ENCODE data around the gene TTLL5. TPM values are rescaled to one million over a fixed set of nuclear protein-coding genes. Genes with fewer than 3 reads are reported as not detected.
"Not testable (repeated sequence)": the region's sequence is repeated elsewhere in the genome, so short reads cannot be mapped to it uniquely, and the experiment has no call there.

TTLL5 gene
- total RNA-seq, 1 donor from 2014 or later, result 20.4 TPM

DNA sequence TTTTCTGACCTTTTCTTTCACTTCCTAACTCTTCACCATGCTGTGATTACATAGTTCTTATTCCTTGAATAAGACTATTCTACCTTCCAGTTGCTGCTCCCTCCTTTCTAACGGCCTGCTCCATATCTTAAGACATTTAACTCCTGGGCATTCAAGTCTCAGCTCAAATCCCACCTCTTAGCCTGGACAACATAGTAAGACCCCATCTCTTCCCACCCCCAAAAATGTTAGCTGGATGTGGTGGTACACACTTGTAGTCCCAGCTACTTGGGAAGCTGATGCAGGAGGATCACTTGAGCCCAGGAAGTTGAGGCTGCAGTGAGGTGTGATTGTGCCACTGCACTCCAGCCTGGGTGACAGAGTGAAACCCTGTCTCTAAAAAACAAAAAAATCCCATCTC is 11.3 kb upstream of the TTLL5 start:
- no peak for DNase-seq (ENCODE audit: low read depth in 2 of 2)

DNA sequence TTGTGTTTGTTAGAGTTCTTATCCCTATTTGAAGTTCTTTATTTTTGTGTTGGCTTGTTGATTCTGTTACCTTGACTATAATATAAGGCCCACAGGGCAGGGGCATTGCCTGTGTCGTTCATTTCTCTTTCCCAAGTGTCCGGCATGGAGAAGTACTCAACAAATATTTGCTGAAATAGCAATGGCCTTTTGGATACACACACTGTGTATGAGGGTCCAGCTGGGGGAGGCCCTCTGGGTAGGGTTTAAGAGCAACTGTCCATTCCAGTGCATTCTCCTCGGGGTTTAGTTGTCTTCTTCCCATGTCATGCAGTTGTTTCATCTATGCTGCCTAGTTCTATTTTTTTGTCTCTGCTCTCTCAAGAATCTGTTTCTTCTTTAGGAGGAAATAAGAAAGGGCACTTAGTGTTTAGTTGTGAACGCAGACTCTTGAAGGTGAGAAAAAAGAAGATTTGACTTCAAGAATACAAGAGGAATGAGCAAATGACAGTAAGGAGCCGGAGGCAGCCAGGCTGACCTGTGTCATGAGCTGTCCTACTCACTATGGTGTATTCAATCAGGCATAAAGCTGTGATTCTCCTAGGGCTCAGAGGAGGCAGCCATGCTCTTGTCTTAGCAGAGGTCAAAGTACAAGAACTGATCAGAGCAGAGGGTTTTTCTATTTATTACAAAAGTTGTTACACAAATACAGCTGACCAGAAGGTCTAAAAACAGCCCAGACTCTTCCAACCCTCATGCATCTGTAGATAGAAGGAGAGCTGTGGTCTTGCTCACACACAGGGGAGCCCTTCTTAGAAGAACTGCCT is 10.6 kb upstream of the TTLL5 start:
- no peak for DNase-seq (ENCODE audit: low read depth in 2 of 2)

- no peak for DNase-seq (ENCODE audit: low read depth in 2 of 2)
These were observed 7.5 kb upstream of the TTLL5 start for GRCh38 chr14:75653563-75653962.

DNA sequence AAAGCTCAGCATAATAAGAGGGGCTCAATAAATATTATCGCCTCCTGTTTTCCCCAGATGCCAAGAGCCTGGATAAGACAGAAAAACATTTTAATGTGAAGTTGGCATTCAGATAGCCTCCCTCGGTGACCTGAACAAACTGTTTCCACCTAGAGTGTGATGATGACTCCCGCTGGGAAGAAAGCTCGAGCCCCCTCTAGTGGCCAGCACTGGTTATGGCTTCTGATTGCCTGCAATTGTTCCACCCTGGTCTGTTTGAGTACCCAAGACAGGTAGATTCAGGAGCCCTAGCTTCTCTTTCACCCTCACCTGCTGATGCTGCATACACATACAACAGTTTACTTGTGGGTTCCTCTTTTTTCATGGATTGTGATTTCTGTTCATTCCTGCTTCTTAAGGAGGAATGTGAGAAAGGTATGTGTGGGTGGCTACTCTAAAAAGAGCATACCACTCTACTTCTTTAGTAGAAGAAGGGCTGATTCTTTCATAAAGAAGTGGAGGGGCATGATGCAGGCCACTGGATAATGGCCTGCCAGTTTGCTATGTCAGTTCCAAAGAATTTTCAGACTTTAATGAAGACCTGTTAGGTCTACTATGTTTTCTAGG is 6.8 kb upstream of the TTLL5 start:
- DNase-seq (ENCODE audit: low read depth in 2 of 2), result peak; percentile 69 to 82

DNA sequence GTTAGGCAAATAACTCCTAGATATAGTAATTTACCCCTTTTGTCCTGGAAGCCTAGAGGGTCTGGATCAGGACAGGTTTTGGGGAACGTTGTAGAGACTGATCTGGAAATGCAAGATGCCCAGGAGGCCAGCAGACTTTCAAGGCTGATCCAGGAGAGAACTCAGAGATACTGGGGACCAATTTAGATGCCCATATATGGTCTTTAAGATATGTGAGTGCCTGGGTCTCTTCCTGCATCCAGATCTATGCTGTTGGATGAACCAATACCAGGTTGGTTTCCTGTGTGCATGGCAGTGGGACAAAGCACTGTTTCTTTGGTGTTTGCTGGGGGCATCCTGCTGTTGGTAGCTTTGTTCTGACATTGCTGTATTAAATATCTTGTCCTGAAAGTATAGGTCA is 5.8 kb upstream of the TTLL5 start:
- no peak for DNase-seq (ENCODE audit: low read depth in 2 of 2)

GRCh38 chr14:75657331-75657730 is 3.7 kb upstream of the TTLL5 start:
- peak; percentile 36 to 61 for DNase-seq (ENCODE audit: low read depth in 2 of 2)

GRCh38 chr14:75658957-75659356 is 2.1 kb upstream of the TTLL5 start:
- no peak for DNase-seq (ENCODE audit: low read depth in 2 of 2)

DNA sequence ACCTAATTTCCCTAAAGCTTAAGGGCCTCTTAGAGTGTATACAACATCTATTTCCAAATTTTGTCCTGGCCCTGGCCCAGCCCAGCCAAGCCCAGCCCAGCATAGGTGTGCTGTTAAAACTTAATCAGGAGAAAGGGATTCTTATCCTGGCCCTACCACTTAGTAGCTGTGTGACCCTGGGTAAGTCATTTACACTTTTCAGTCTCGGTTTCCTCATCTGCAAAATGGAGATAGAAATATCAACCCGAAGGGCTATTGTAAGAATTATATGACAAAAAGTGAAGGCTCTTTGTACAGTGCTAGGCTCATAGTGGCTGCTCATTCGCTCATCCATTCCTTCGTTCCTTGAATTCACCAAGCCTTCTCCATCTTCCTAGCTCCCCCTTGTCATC is 812 bp upstream of the TTLL5 start:
- no peak for DNase-seq (ENCODE audit: low read depth in 2 of 2)

DNA sequence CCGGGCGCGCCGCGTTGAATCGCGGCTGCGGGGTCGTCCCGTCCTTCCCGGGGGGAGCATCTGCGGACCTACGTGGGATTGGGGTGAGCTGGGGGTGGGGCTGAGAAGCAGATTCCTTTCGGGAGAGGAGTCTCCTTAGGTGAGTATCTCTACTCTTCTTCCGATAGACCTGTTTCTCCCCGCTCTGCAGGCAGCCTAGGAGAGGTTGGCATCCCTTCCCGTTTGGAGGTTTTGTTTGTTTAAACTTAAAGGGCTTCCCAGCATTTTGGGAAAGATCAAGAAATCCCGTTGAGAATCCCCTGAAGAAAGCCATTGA is 411 bp downstream of the TTLL5 start:
- DNase-seq (ENCODE audit: low read depth in 2 of 2), result no peak

GRCh38 chr14:75662966-75663365 is 1.9 kb downstream of the TTLL5 start:
- peak in 1 of 2 donors; percentile 85 for DNase-seq (ENCODE audit: low read depth in 2 of 2)

GRCh38 chr14:75667099-75667765 is 6.2 kb downstream of the TTLL5 start:
- peak; percentile 53 to 58 for DNase-seq (ENCODE audit: low read depth in 2 of 2)

- DNase-seq (ENCODE audit: low read depth in 2 of 2), result no peak
These were observed 11.7 kb downstream of the TTLL5 start for GRCh38 chr14:75672605-75673192.

DNA sequence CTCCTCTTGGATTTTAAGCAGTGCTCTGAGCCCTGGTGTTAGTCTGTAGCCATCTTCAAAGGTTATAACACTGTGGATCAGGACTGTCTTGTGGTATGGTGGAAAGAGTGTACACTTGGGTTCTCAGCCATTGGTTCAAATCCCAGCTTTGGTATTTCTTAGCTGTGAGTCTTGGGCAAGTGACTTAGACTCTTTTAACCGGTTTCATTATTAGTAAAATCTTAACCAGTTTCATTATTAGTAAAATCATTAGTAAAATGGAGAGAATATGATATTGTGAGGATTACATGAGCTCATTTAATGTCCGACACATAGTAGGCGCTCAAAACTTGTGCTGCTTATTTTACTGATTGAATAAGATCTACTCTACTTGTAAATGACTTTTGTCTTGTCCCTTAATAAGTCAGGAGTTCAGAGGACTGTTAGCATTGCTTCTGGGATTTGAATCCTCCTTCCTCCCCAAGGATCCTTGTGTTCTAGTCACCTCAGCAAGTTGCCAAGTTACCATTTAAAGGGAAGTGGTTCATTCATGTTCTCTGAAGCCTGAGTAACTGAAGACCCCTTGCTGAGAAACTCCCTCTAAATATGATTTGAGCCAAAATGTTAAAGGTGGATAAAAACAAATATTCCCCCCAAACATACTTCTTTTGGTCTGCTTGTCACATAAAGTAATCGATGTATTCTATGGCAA is 12.4 kb downstream of the TTLL5 start:
- DNase-seq (ENCODE audit: low read depth in 2 of 2), result no peak

DNA sequence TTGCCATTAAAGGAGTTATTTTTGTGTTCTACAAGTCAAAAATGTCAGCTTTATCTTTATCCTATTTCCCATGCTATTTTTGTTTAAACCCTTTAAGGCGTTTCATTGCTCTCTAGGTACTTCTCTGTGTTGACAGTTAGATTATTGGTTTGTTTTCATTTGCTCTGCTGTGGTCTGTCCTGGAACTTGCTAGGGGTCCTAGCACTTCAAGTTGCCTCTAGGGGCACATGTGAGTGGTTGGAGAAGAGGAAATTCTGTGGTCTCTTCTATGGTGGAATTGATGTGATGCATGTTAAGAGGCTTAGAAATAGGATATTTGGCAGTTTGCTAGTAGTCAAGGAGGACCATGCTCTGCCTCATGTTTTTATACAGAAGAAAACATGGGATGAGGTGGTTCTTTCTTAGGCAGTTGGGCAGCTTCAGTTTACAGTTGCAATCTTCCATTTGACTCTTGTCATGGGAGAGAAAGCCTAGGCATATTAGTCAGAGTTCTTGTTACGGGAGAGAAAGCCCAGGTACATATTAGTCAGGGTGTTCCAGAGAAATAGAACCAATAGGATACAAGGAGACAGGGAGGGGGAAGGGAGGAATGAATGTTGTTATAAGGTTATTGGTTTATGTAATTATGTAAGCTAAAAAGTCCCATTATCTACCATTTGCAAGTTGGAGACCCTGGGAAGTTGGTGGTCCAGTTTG is 14.4 kb downstream of the TTLL5 start:
- DNase-seq (ENCODE audit: low read depth in 2 of 2), result no peak

DNA sequence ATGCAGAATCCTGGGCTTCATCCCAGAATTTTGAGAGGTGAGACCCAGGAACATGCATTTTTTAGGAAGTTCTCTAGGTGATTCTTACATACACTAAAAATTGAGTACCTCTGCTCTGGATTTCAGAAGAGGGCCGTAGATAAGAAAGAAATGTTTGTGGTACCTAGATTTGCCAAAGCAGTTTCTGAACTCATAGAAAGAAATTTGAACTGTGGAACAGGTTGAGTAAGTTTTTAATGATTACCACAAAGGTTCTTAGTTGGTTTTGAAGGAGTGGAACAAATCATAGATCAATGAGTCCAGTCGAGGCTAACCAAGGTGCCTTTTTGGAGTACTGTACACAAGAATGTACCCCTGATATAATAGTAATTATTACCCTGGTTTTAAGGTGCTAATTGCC is 24.9 kb downstream of the TTLL5 start:
- DNase-seq (ENCODE audit: low read depth in 2 of 2), result no peak

DNA sequence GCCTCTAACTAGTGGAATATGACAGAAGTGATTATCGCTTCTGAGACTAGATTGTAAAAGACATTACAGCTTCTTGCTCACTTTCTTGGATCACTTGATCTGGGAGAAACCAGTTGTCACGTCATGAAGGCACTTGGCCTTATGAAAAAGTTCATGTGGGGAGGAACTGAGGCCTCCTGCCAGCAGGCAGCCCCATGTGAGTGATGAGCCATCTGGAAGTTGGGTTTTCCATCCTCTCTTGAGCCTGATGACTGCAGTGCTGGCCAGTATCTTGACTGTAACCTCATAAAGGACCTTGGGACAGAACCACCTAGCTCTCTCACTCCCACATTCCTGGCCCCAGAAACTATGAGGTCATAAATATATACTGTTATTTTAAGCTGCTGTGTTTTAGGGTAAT is 28.0 kb downstream of the TTLL5 start:
- DNase-seq (ENCODE audit: low read depth in 2 of 2), result peak in 1 of 2 donors; percentile 60

GRCh38 chr14:75690010-75690409 is 29.0 kb downstream of the TTLL5 start:
- peak; percentile 67 to 78 for DNase-seq (ENCODE audit: low read depth in 2 of 2)

- DNase-seq (ENCODE audit: low read depth in 2 of 2), result not testable (repeated sequence)
These were observed 34.0 kb downstream of the TTLL5 start for GRCh38 chr14:75695025-75695424.

- no peak for DNase-seq (ENCODE audit: low read depth in 2 of 2)
These were observed 36.3 kb downstream of the TTLL5 start for GRCh38 chr14:75697386-75697785.

DNA sequence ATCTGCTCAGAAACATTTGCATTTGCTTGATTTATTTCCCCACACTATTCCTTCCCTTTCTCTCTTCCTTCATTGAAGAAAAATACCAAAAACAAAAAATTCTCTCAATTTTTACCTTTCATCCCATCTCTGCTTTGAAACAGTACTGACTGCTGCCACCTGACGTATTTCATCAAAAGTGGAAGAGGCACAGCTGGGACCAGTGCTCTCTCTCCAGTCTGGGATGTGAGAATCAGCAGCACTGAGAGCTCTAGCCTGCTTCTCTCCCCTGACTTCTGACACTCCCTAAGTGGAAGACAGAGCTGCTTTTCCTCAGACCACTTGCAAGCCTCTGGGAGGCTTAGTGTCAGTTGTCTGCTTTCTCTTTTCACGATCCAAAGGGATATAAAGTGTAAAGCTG is 36.9 kb downstream of the TTLL5 start:
- no peak for DNase-seq (ENCODE audit: low read depth in 2 of 2)

- no peak for DNase-seq (ENCODE audit: low read depth in 2 of 2)
These were observed 38.3 kb downstream of the TTLL5 start for GRCh38 chr14:75699331-75699730.
